Muscle layer of duodenum (tissue), 2 donors: ENCODE measurements around the gene KIAA1958.

ENCODE experiments used
- H3K27ac ChIP-seq: one replicate; pipeline ENCODE4 v1.7.0; 2013; ENCODE audit warnings: mild to moderate bottlenecking, low read length
- H3K27me3 ChIP-seq: one replicate; pipeline ENCODE4 v1.7.0; 2013; ENCODE audit warnings: low read depth, mild to moderate bottlenecking, control low read depth, low read length
- H3K36me3 ChIP-seq, 2 donors: one replicate each; pipeline ENCODE4 v1.7.0; 2013; ENCODE audit warnings: low read length in 2 of 2, control low read depth in 1 of 2, mild to moderate bottlenecking in 1 of 2; ENCODE audit not compliant: insufficient read depth in 2 of 2, control insufficient read depth in 1 of 2
- H3K4me1 ChIP-seq, 2 donors: one replicate each; pipeline ENCODE4 v1.7.0; 2013; ENCODE audit warnings: low read length in 2 of 2, mild to moderate bottlenecking in 2 of 2, control low read depth in 1 of 2, moderate library complexity in 1 of 2; ENCODE audit not compliant: insufficient read depth in 2 of 2, control insufficient read depth in 1 of 2
- H3K4me3 ChIP-seq, 2 donors: one replicate each; pipeline ENCODE4 v1.7.0; 2013; ENCODE audit warnings: low read length in 2 of 2, low read depth in 1 of 2, mild to moderate bottlenecking in 1 of 2
- H3K9me3 ChIP-seq, 2 donors: one replicate each; pipeline ENCODE4 v1.7.0; 2013; ENCODE audit warnings: low read length in 2 of 2, control low read depth in 1 of 2, mild to moderate bottlenecking in 1 of 2; ENCODE audit not compliant: control insufficient read depth in 1 of 2
- donor health status: healthy.

KIAA1958 gene

GRCh38 chr9:112677040-112677439, 190.4 kb downstream of the KIAA1958 start:
- Histone ChIP-seq H3K9me3 (peaks cover 3 to 19% of the 10 kb centered on the region in 2 donors), H3K27ac (no peak overlapping the region), H3K4me3 (no peak overlapping the region), H3K36me3 (no peaks in the 10 kb centered on the region), H3K4me1 (no peaks in the 10 kb centered on the region), H3K27me3 (no peaks in the 10 kb centered on the region)

GRCh38 chr9:112680731-112681402, 194.2 kb downstream of the KIAA1958 start:
- Histone ChIP-seq H3K9me3 (peaks cover 3 to 19% of the 10 kb centered on the region in 2 donors), H3K36me3 (peaks cover 2 to 5% of the 10 kb centered on the region in 2 donors), H3K4me3 (no peak overlapping the region), H3K27me3 (no peaks in the 10 kb centered on the region), H3K4me1 (no peaks in the 10 kb centered on the region), H3K27ac (no peak overlapping the region)

GRCh38 chr9:112689161-112689740, 202.6 kb downstream of the KIAA1958 start:
- Histone ChIP-seq H3K27me3 (no peaks in the 10 kb centered on the region), H3K4me3 (no peak overlapping the region), H3K36me3 (peaks cover 30 to 52% of the 10 kb centered on the region in 2 donors), H3K9me3 (no peaks in the 10 kb centered on the region), H3K4me1 (no peaks in the 10 kb centered on the region), H3K27ac (no peak overlapping the region)

DNA sequence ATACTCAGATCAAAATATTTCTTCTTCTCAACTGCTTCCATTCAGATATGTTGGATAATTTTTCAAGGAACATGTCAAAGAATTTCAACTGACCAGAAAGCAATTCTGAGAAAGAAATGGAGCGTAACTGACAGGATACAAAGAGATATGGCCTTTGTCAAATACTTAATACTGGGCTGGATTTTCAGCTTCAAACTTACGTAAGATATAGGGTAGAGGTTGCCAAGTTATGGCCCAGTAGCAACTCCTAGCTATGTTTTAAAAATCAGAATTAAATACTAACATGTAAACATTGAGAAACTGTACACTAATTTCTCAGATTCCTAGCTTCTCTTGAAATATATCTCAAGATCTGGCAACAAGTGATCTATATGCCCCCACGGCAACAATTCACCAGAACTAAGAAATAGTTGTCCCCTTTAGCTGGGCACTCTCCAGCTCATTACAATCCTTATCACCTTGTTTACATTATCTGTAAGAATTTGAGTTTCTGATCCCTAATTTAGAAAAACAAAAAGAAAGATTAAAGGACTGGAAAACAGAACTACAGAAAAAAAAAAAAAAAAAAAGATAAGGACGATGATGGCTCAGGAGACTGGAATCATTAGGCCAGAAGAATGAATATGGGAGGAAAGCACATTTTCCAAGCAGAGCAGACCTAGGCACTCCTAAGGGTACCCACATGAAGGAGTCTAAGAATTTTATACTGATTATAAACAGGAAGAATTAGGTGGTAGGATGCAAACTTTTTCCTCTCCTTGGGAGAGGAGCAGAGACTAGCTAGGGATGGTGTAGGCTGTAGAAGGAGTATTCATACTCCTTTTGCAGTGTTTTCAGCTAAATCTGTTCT, 208.3 kb downstream of the KIAA1958 start:
- Histone ChIP-seq H3K4me3 (no peak overlapping the region), H3K27ac (no peak overlapping the region), H3K9me3 (no peaks in the 10 kb centered on the region), H3K4me1 (no peaks in the 10 kb centered on the region), H3K36me3 (peaks cover 18 to 34% of the 10 kb centered on the region in 2 donors), H3K27me3 (no peaks in the 10 kb centered on the region)

DNA sequence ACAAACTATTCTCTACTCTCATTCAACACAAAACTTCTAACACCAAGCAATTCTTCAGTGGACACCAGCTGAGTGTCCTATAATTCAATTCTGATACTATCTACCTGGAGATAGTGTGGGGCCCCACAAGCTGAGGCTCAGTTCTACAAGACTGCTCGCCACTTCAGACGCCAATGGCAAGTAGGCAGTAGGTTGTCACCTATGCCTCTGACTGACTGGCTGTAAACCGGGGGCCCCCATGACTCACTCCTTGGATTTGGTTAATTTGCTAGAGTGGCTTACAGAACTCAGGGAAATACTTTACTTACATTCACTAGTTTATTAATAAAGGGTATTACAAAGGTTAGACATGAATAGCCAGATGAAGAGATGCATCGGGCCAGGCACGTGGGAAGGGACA, 209.8 kb downstream of the KIAA1958 start:
- Histone ChIP-seq H3K9me3 (no peaks in the 10 kb centered on the region), H3K4me3 (no peak overlapping the region), H3K27me3 (no peaks in the 10 kb centered on the region), H3K36me3 (peaks cover 7 to 18% of the 10 kb centered on the region in 2 donors), H3K4me1 (no peaks in the 10 kb centered on the region), H3K27ac (no peak overlapping the region)

- Histone ChIP-seq H3K27ac (no peak overlapping the region), H3K27me3 (no peaks in the 10 kb centered on the region), H3K4me1 (no peaks in the 10 kb centered on the region), H3K9me3 (no peaks in the 10 kb centered on the region), H3K4me3 (no peak overlapping the region), H3K36me3 (peaks cover 7% of the 10 kb centered on the region in 2 donors)
Observed at GRCh38 chr9:112699230-112699629, 212.6 kb downstream of the KIAA1958 start.

GRCh38 chr9:112700085-112700484, 213.5 kb downstream of the KIAA1958 start:
- Histone ChIP-seq H3K27ac (no peak overlapping the region), H3K36me3 (peaks cover 7% of the 10 kb centered on the region in 2 donors), H3K27me3 (no peaks in the 10 kb centered on the region), H3K4me3 (no peak overlapping the region), H3K4me1 (no peaks in the 10 kb centered on the region), H3K9me3 (no peaks in the 10 kb centered on the region)

GRCh38 chr9:112703304-112703703, 216.7 kb downstream of the KIAA1958 start:
- no peaks in the 10 kb centered on the region for H3K27me3 ChIP-seq
- H3K4me3 ChIP-seq, result no peak overlapping the region
- H3K9me3 ChIP-seq, result no peaks in the 10 kb centered on the region
- H3K36me3 ChIP-seq, result no peaks in the 10 kb centered on the region
- no peaks in the 10 kb centered on the region for H3K4me1 ChIP-seq
- H3K27ac ChIP-seq, result no peak overlapping the region

- Histone ChIP-seq H3K9me3 (no peaks in the 10 kb centered on the region), H3K36me3 (peaks cover 0 to 7% of the 10 kb centered on the region in 2 donors), H3K4me1 (no peaks in the 10 kb centered on the region), H3K27ac (no peak overlapping the region), H3K4me3 (no peak overlapping the region), H3K27me3 (no peaks in the 10 kb centered on the region)
Observed at GRCh38 chr9:112705768-112706427, 219.3 kb downstream of the KIAA1958 start.

DNA sequence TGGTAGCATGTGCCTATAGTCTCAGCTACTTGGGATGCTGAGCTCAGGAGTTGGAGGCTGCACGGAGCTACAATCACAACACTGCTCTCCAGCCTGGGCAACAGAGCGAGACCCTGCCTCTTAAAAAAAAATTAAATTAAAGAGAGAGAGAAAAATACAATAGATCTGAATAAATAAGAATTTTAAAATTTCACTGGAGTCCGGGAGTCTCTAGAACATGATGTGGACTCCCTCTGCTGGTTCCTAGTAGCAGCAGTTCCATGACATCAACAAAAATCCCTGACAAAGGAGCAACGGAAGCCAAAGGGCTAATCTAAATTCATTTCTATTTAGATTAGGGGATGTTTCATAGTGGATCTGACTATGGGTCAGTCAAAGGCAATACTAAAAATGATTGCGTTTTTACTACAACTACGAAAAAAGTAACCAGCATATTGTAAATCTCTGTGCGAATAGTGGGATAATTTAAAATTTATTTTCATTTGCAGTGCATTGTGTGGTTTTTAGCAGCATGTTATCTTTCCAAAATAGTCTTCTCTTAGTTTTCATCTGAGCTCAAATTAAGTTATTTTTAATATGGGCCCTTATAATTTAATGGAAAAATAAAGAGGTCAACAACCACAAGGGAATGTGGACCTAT, 224.5 kb downstream of the KIAA1958 start:
- Histone ChIP-seq H3K4me3 (no peak overlapping the region), H3K4me1 (no peaks in the 10 kb centered on the region), H3K36me3 (peaks cover 5 to 7% of the 10 kb centered on the region in 2 donors), H3K27me3 (no peaks in the 10 kb centered on the region), H3K27ac (no peak overlapping the region), H3K9me3 (no peaks in the 10 kb centered on the region)
